IMR-90 (cell line): ENCODE results near the gene LDLRAD3. TPM values are rescaled to one million over a fixed set of nuclear protein-coding genes. Genes with fewer than 3 reads are reported as not detected.

Experiments used
- ATAC-seq: fragments of 200-7000 bp; cut with Tn5 transposase; 2 replicates; pipeline ENCODE4 v1.9.1; 2020; ENCODE audit warnings: low read depth, mild to moderate bottlenecking, moderate library complexity
- BruUV-seq: library from RNA; stranded (reverse); fragments of 400-500 nt; replicated peaks from 2 replicates; lab custom pipeline; 2021; lab: Mats Ljungman, UMichigan
- CTCF ChIA-PET: fragments of 300-600 bp; formaldehyde crosslinking; extraction: SDS; loops from one replicate; lab custom pipeline; 2021; ENCODE audit warnings: antibody characterized with exemption; lab: Yijun Ruan, JAX
- POLR2A ChIA-PET: fragments of 300-600 bp; sonication (Branson Sonifier 250); formaldehyde crosslinking; loops from one replicate; lab custom pipeline; 2022; ENCODE audit warnings: antibody characterized with exemption; ENCODE audit not compliant: unreplicated experiment; lab: Charles Lee
- DNase-seq: peaks from one replicate; pipeline ENCODE4 v3.0.0; 2013
- H2AFZ ChIP-seq: replicated peaks from 2 replicates; pipeline ENCODE3; 2013; ENCODE audit warnings: low read length, mild to moderate bottlenecking; ENCODE audit not compliant: poor library complexity
- H2AK5ac ChIP-seq: 2 replicates; pipeline ENCODE4 v1.6.1; 2013; ENCODE audit warnings: low read depth, low read length, inconsistent platforms
- H2AK9ac ChIP-seq: replicated peaks from 2 replicates; pipeline ENCODE3; 2013; ENCODE audit warnings: mild to moderate bottlenecking, low read depth, low read length, moderate library complexity; ENCODE audit not compliant: poor library complexity
- H2BK120ac ChIP-seq: 2 replicates; pipeline ENCODE4 v1.6.1; 2013; ENCODE audit warnings: low read depth, low read length, inconsistent platforms
- H2BK15ac ChIP-seq: 3 replicates; pipeline ENCODE4 v1.6.1; 2013; ENCODE audit warnings: low read depth, low read length, inconsistent platforms
- H2BK20ac ChIP-seq: 2 replicates; pipeline ENCODE4 v1.6.1; 2013; ENCODE audit warnings: low read depth, mild to moderate bottlenecking, inconsistent platforms, low read length, moderate library complexity
- H2BK5ac ChIP-seq: 2 replicates; pipeline ENCODE4 v1.6.1; 2013; ENCODE audit warnings: mild to moderate bottlenecking, low read depth, low read length, inconsistent platforms; ENCODE audit not compliant: poor library complexity, severe bottlenecking
- H3K14ac ChIP-seq: replicated peaks from 2 replicates; pipeline ENCODE4 v1.6.1; 2013; ENCODE audit warnings: low read depth, low read length, inconsistent platforms
- H3K18ac ChIP-seq: 2 replicates; pipeline ENCODE4 v1.6.1; 2013; ENCODE audit warnings: low read depth, low read length, control low read depth
- H3K23ac ChIP-seq: 2 replicates; pipeline ENCODE4 v1.6.1; 2013; ENCODE audit warnings: low read depth, low read length, inconsistent platforms
- H3K27ac ChIP-seq: 2 replicates; pipeline ENCODE4 v1.5.1; 2013; ENCODE audit warnings: mild to moderate bottlenecking, control low read depth, low read length; ENCODE audit not compliant: insufficient read depth
- H3K27me3 ChIP-seq: 2 replicates; pipeline ENCODE4 v1.6.1; 2013; ENCODE audit warnings: low read length; ENCODE audit not compliant: control insufficient read depth, insufficient read depth
- H3K36me3 ChIP-seq: 2 replicates; pipeline ENCODE4 v1.6.1; 2013; ENCODE audit warnings: low read length, mixed read lengths; ENCODE audit not compliant: control insufficient read depth, insufficient read depth
- H3K4ac ChIP-seq: 2 replicates; pipeline ENCODE4 v1.6.1; 2013; ENCODE audit warnings: low read depth, low read length, inconsistent platforms
- H3K4me1 ChIP-seq: 2 replicates; pipeline ENCODE4 v1.6.1; 2013; ENCODE audit warnings: low read length, mixed read lengths; ENCODE audit not compliant: control insufficient read depth, insufficient read depth
- H3K4me2 ChIP-seq: 2 replicates; pipeline ENCODE4 v1.6.1; 2013; ENCODE audit warnings: low read depth, mild to moderate bottlenecking, control low read depth, low read length, moderate library complexity
- H3K4me3 ChIP-seq: 2 replicates; pipeline ENCODE4 v1.5.1; 2013; ENCODE audit warnings: low read depth, mild to moderate bottlenecking, control low read depth, low read length, moderate library complexity; ENCODE audit not compliant: insufficient read depth
- H3K56ac ChIP-seq: 2 replicates; pipeline ENCODE4 v1.6.1; 2013; ENCODE audit warnings: low read length, inconsistent platforms; ENCODE audit not compliant: insufficient read depth; ENCODE audit errors: extremely low read depth
- H3K79me1 ChIP-seq, 2 experiments: 2 replicates each; pipeline ENCODE4 v1.6.1; 2013; ENCODE audit warnings: low read length in 2 of 2, inconsistent platforms in 1 of 2, low read depth in 1 of 2
- H3K9ac ChIP-seq: 2 replicates; pipeline ENCODE4 v1.6.1; 2013; ENCODE audit warnings: low read depth, low read length, control low read depth
- H3K9me1 ChIP-seq: 2 replicates; pipeline ENCODE4 v1.6.1; 2013; ENCODE audit warnings: low read length, inconsistent platforms; ENCODE audit not compliant: insufficient read depth
- H3K9me3 ChIP-seq: 2 replicates; pipeline ENCODE4 v1.6.1; 2013; ENCODE audit warnings: low read length; ENCODE audit not compliant: control insufficient read depth, insufficient read depth
- H4K20me1 ChIP-seq: 2 replicates; pipeline ENCODE4 v1.6.1; 2013; ENCODE audit warnings: low read length, inconsistent platforms; ENCODE audit not compliant: insufficient read depth
- H4K5ac ChIP-seq: 2 replicates; pipeline ENCODE4 v1.6.1; 2013; ENCODE audit warnings: mild to moderate bottlenecking, low read depth, low read length, control low read depth
- H4K8ac ChIP-seq, 2 experiments: 2 replicates each; pipeline ENCODE4 v1.6.1; 2013; ENCODE audit warnings: low read depth in 2 of 2, low read length in 2 of 2, control low read depth in 1 of 2, inconsistent platforms in 1 of 2
- H4K91ac ChIP-seq: 2 replicates; pipeline ENCODE4 v1.6.1; 2013; ENCODE audit warnings: low read depth, low read length, inconsistent platforms; ENCODE audit not compliant: insufficient read depth
- CEBPB ChIP-seq: IDR thresholded peaks from 2 replicates; pipeline ENCODE4 v1.6.1; 2012; ENCODE audit warnings: low read depth, low read length, improper control_type of control experiment
- CHD1 ChIP-seq: IDR thresholded peaks from 2 replicates; pipeline ENCODE4 v1.6.1; 2012; ENCODE audit warnings: low read depth, low read length, improper control_type of control experiment
- ELK1 ChIP-seq: fragments of 150-350 bp; IDR thresholded peaks from 2 replicates; pipeline ENCODE4 v1.6.1; 2016; ENCODE audit warnings: low read depth, mild to moderate bottlenecking, low read length, moderate library complexity, borderline replicate concordance
- FOS ChIP-seq: fragments of 150-350 bp; IDR thresholded peaks from 2 replicates; pipeline ENCODE4 v1.6.1; 2016; ENCODE audit warnings: low read depth, low read length
- MAFK ChIP-seq: IDR thresholded peaks from 2 replicates; pipeline ENCODE4 v1.6.1; 2012; ENCODE audit warnings: low read depth, low read length, improper control_type of control experiment
- MAZ ChIP-seq: IDR thresholded peaks from 2 replicates; pipeline ENCODE4 v1.6.1; 2012; ENCODE audit warnings: low read depth, mild to moderate bottlenecking, low read length, improper control_type of control experiment, moderate library complexity, borderline replicate concordance
- MXI1 ChIP-seq: IDR thresholded peaks from 2 replicates; pipeline ENCODE4 v1.6.1; 2012; ENCODE audit warnings: low read depth, mild to moderate bottlenecking, low read length, moderate library complexity, borderline replicate concordance
- NFE2L2 ChIP-seq: fragments of 150-350 bp; IDR thresholded peaks from 2 replicates; pipeline ENCODE4 v1.6.1; 2016; ENCODE audit warnings: low read depth, mild to moderate bottlenecking, low read length
- POLR2A ChIP-seq: IDR thresholded peaks from 2 replicates; pipeline ENCODE4 v1.6.1; 2012; ENCODE audit warnings: mild to moderate bottlenecking, low read depth, low read length
- RAD21 ChIP-seq: IDR thresholded peaks from 2 replicates; pipeline ENCODE4 v1.6.1; 2012; ENCODE audit warnings: low read length, improper control_type of control experiment
- RCOR1 ChIP-seq: IDR thresholded peaks from 2 replicates; pipeline ENCODE4 v1.6.1; 2012; ENCODE audit warnings: mild to moderate bottlenecking, low read length, improper control_type of control experiment; ENCODE audit not compliant: insufficient replicate concordance
- RFX5 ChIP-seq: IDR thresholded peaks from 2 replicates; pipeline ENCODE4 v1.8.0; 2012; ENCODE audit warnings: low read depth, mild to moderate bottlenecking, low read length, moderate library complexity
- SMC3 ChIP-seq: fragments of 150-350 bp; IDR thresholded peaks from 2 replicates; pipeline ENCODE4 v1.6.1; 2016; ENCODE audit warnings: low read depth, mild to moderate bottlenecking, antibody characterized with exemption, low read length, moderate library complexity
- USF2 ChIP-seq: fragments of 150-350 bp; IDR thresholded peaks from 2 replicates; pipeline ENCODE4 v1.6.1; 2017; ENCODE audit warnings: mild to moderate bottlenecking, antibody characterized with exemption, low read length, low read depth
- WGBS, 2 experiments: methylation state at CpG; one replicate each; pipeline versions ENCODE4 v1.1.5 to v1.1.7; 2013; ENCODE audit warnings: missing lambda C conversion rate in 2 of 2; ENCODE audit not compliant: insufficient read length in 1 of 2; ENCODE audit errors: extremely low coverage in 2 of 2; 5-methylcytosine and 5-hydroxymethylcytosine counted together
- dilution Hi-C: fragments of 300-500 bp; cut with HindIII; formaldehyde crosslinking; loops from one replicate; pipeline ENCODE4 v1.14.3; 2018; ENCODE audit warnings: low sequenced_read_pairs; ENCODE audit not compliant: unreplicated experiment
- in situ Hi-C: fragments of 300-500 bp; cut with MboI; formaldehyde crosslinking; loops from 3 replicates; pipeline ENCODE4 v1.14.3; 2019; ENCODE audit warnings: low sequenced_read_pairs, inconsistent platforms, mixed read lengths
- intact Hi-C: fragments of 100-400 bp; cut with micrococcal nuclease; formaldehyde crosslinking; loops from 2 replicates; pipeline ENCODE4 v1.10.0; 2022
- polyA plus RNA-seq, 3 experiments: library from polyadenylated mRNA; depleted of rRNA; stranded (reverse); fragments of >200 nt; gene quantifications; 2 replicates each; pipeline ENCODE4 v1.2.3, GENCODE V29; 2012; ENCODE audit warnings: low replicate concordance in 1 of 3
- total RNA-seq: library from RNA; depleted of rRNA; stranded (reverse); fragments of >200 nt; gene quantifications from 2 replicates; pipeline ENCODE4 v1.2.3, GENCODE V29; 2012

Gene LDLRAD3
- total and polyA plus RNA-seq, 2 of the 4 experiments (the other 2 are of a cell fraction), result 2.7 to 6.4 TPM

DNA sequence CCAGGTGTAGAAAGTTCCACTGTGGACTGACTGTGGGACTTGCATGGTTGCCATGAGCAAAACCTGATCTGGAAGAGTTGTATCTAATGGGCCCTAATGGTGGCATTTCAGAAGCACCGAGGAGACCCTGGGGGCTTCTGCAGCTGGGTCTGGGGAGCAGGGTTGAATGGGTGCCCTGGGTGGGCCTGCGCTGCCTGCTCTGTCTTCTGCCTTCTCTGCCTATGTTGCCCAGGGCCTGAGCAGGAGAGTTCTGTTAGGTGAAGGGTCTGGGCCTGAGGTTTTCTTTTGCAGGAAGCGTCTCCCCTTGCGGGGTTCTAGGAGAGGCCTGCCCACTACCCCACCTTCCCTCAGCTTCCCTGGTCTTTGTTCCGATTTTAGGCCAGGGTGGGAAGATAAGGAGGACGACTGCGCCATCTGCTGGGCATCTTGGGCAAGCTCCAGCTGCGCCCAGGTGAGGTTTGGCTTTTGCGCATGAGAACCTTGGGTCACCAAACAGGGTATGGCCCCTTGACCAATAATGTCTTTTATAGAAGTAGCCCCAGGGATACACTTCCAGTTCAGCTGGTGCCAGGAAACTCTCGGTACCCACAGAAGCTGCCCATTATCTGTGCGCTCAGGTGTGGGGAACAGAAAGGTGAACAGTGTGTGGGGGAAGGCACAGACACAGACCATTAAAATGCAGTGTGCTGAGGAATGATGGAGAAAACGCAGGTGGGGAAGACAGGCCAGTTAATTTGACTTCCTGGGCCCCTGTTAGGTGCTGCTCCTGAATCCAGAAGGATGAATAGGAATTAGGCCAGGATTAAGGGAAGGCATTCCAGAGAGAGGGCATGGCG lies 322.1 kb downstream of the LDLRAD3 start (continued):
- TF ChIP-seq RCOR1, result no peak

GRCh38 chr11:36266767-36267166 lies 322.9 kb downstream of the LDLRAD3 start:
- no peak overlapping the region for H3K14ac ChIP-seq
- DNase-seq (no peak), ATAC-seq (no peak)
- H3K4me2 ChIP-seq, result no peak overlapping the region
- peaks cover 18% of the 10 kb centered on the region for H3K27me3 ChIP-seq
- intact Hi-C loops (loop anchor here (2.0 to 10.0 kb wide), 2 partner anchors 322 to 782 kb away; partner anchors contain the start of gene LDLRAD3), in situ Hi-C loops (loop anchor here (10.0 kb wide), 2 partner anchors 232 to 782 kb away; no protein-coding TSS in a partner anchor), dilution Hi-C loops (no loop called here)
- peaks cover 9% of the 10 kb centered on the region for H3K36me3 ChIP-seq
- H2BK120ac ChIP-seq, result no peak overlapping the region
- H3K9ac ChIP-seq, result no peak overlapping the region
- ChIA-PET POLR2A (no interaction called here), CTCF (interaction anchor here (0.9 to 2.7 kb wide), 3 partner anchors 18 to 444 kb away, joined by 3 to 13 read pairs (median 5); no protein-coding TSS in a partner anchor)
- H3K4me1 ChIP-seq, result no peaks in the 10 kb centered on the region
- no peak overlapping the region for H2AK9ac ChIP-seq
- H2BK20ac ChIP-seq, result no peak overlapping the region
- no peak overlapping the region for H3K18ac ChIP-seq
- H4K20me1 ChIP-seq, result peaks cover 5% of the 10 kb centered on the region; the same call in 1 of the 2 replicates
- no peak overlapping the region for H3K56ac ChIP-seq
- H3K9me3 ChIP-seq, result no peaks in the 10 kb centered on the region
- H4K91ac ChIP-seq, result no peak overlapping the region
- no peak overlapping the region for H2AFZ ChIP-seq
- H4K8ac ChIP-seq, result no peak overlapping the region
- H3K27ac ChIP-seq, result no peak overlapping the region
- H3K23ac ChIP-seq, result no peak overlapping the region
- H3K79me1 ChIP-seq, result no peaks in the 10 kb centered on the region
- WGBS, 2 experiments, result 80% methylated on average over 1 of the region's 5 CpGs; no CpG with 5 or more reads in 1 of the 2 experiments
- H3K9me1 ChIP-seq, result no peaks in the 10 kb centered on the region
- H4K5ac ChIP-seq, result no peak overlapping the region
- no TSS peak for BruUV-seq
- no peak overlapping the region; the same call in 1 of the 2 replicates for H3K4ac ChIP-seq
- H2BK15ac ChIP-seq, result no peak overlapping the region
- TF ChIP-seq RAD21 (no peak), POLR2A (no peak), FOS (no peak), CEBPB (no peak), SMC3 (no peak), NFE2L2 (no peak), MAFK (no peak), RCOR1 (no peak), CHD1 (no peak), MAZ (no peak), ELK1 (no peak), USF2 (no peak), MXI1 (no peak), RFX5 (no peak)
- H2AK5ac ChIP-seq, result no peak overlapping the region
- H3K4me3 ChIP-seq, result no peak overlapping the region
- H2BK5ac ChIP-seq, result no peak overlapping the region
